Panc1 (cell line): ENCODE results near the gene VTI1A. TPM values are rescaled to one million over a fixed set of nuclear protein-coding genes. Genes with fewer than 3 reads are reported as not detected.

Source experiments
- ATAC-seq: fragments of 200-7000 bp; cut with Tn5 transposase; 2 replicates; pipeline ENCODE4 v1.9.1; 2020; ENCODE audit warnings: mild to moderate bottlenecking, moderate library complexity
- BruUV-seq: library from RNA; stranded (reverse); fragments of 400-500 nt; replicated peaks from 2 replicates; lab custom pipeline; 2021; lab: Mats Ljungman, UMichigan
- CTCF ChIA-PET: fragments of 300-600 bp; sonication (Branson Sonifier 250); formaldehyde crosslinking; loops from one replicate; lab custom pipeline; 2022; ENCODE audit warnings: antibody characterized with exemption; lab: Charles Lee
- POLR2A ChIA-PET: fragments of 300-600 bp; sonication (Branson Sonifier 250); formaldehyde crosslinking; loops from one replicate; lab custom pipeline; 2022; ENCODE audit warnings: antibody characterized with exemption; lab: Charles Lee
- DNase-seq: peaks from one replicate; pipeline ENCODE4 v3.0.0-alpha.2; 2010; ENCODE audit warnings: low read depth, low spot score
- H3K27ac ChIP-seq: 2 replicates; pipeline ENCODE4 v1.5.1; 2011; ENCODE audit warnings: mild to moderate bottlenecking, low read length, inconsistent platforms
- H3K27me3 ChIP-seq: fragments of 200-500 bp; sonication (Bioruptor generic); 2 replicates; pipeline ENCODE4 v1.6.0; 2014; ENCODE audit warnings: low read length, inconsistent platforms; ENCODE audit not compliant: control insufficient read depth, insufficient read depth
- H3K36me3 ChIP-seq: fragments of 200-500 bp; sonication (Bioruptor generic); 2 replicates; pipeline ENCODE4 v1.5.1; 2014; ENCODE audit warnings: inconsistent platforms, mild to moderate bottlenecking, low read length, moderate library complexity; ENCODE audit not compliant: control insufficient read depth, insufficient read depth
- H3K4me1 ChIP-seq: 2 replicates; pipeline ENCODE4 v1.5.1; 2011; ENCODE audit warnings: inconsistent platforms, mild to moderate bottlenecking, low read length, moderate library complexity; ENCODE audit not compliant: control insufficient read depth, insufficient read depth
- H3K4me3 ChIP-seq, 2 experiments: 2 replicates each; pipeline ENCODE4 v1.5.1; 2011 to 2012; ENCODE audit warnings: low read depth in 2 of 2, low read length in 2 of 2, mild to moderate bottlenecking in 2 of 2, inconsistent platforms in 1 of 2, moderate library complexity in 1 of 2
- H3K9me3 ChIP-seq: fragments of 200-500 bp; sonication (Bioruptor generic); 2 replicates; pipeline ENCODE4 v1.5.1; 2014; ENCODE audit warnings: low read depth, mild to moderate bottlenecking, inconsistent platforms, low read length, moderate library complexity; ENCODE audit not compliant: control insufficient read depth, insufficient read depth
- CTCF ChIP-seq: fragments of 450-650 bp; IDR thresholded peaks from 2 replicates; pipeline ENCODE4 v1.5.1; 2017; ENCODE audit warnings: mild to moderate bottlenecking
- POLR2AphosphoS5 ChIP-seq: IDR thresholded peaks from 2 replicates; pipeline ENCODE4 v1.6.1; 2012; ENCODE audit warnings: mild to moderate bottlenecking, low read depth, low read length, moderate library complexity
- REST ChIP-seq, 2 experiments: IDR thresholded peaks; 2 replicates each; pipeline ENCODE4 v1.6.1; 2011 to 2012; ENCODE audit warnings: low read depth in 2 of 2, control low read depth in 1 of 2, low read length in 1 of 2, mild to moderate bottlenecking in 1 of 2, moderate library complexity in 1 of 2; ENCODE audit not compliant: insufficient read depth in 1 of 2
- SIN3A ChIP-seq: IDR thresholded peaks from 2 replicates; pipeline ENCODE4 v1.6.1; 2012; ENCODE audit warnings: low read depth, mild to moderate bottlenecking, low read length, moderate library complexity, borderline replicate concordance; ENCODE audit not compliant: insufficient read depth
- TCF7L2 ChIP-seq: IDR thresholded peaks from 2 replicates; pipeline ENCODE4 v1.6.1; 2011; ENCODE audit warnings: mild to moderate bottlenecking, low read depth, low read length, inconsistent platforms
- in situ Hi-C: cut with HindIII; loops from 2 replicates; pipeline ENCODE4 v1.10.0; 2016; ENCODE audit warnings: low sequenced_read_pairs, low pct_unique_long_range_greater_than_20kb
- intact Hi-C: fragments of 100-400 bp; cut with micrococcal nuclease; formaldehyde crosslinking; loops from one replicate; pipeline ENCODE4 v1.10.0; 2022; ENCODE audit not compliant: unreplicated experiment
- total RNA-seq: library from RNA; stranded (reverse); gene quantifications from one replicate; pipeline ENCODE4 v1.2.1, GENCODE V29; 2021; ENCODE audit not compliant: unreplicated experiment

The VTI1A gene
- total RNA-seq, 1 experiment from 2014 or later, result 36.3 TPM

- ATAC-seq (no peak), DNase-seq (no peak)
- intact Hi-C loops (no loop called here), in situ Hi-C loops (no loop called here)
- Histone ChIP-seq H3K36me3 (no peaks in the 10 kb centered on the region), H3K27me3 (no peaks in the 10 kb centered on the region), H3K4me1 (no peaks in the 10 kb centered on the region; the same call in 1 of the 2 replicates), H3K4me3 (no peak overlapping the region), H3K27ac (no peak overlapping the region), H3K9me3 (no peaks in the 10 kb centered on the region)
- no TSS peak for BruUV-seq
- TF ChIP-seq CTCF (no peak), TCF7L2 (no peak), POLR2AphosphoS5 (no peak), SIN3A (no peak), REST (IDR thresholded peaks at IDR 0.05; ENCODE audit: insufficient read depth in 1 of 2, low read depth in 2 of 2, low read length in 1 of 2) (no peak)
- CTCF ChIA-PET, result no interaction called here
- POLR2A ChIA-PET, result no interaction called here
Measured at GRCh38 chr10:112570585-112570984, 123.6 kb downstream of the VTI1A start.

GRCh38 chr10:112579578-112579977 lies 132.6 kb downstream of the VTI1A start:
- CTCF ChIA-PET, result no interaction called here

More at GRCh38 chr10:112579578-112579977, 132.6 kb downstream of the VTI1A start:
- no peak for DNase-seq
- no peak for ATAC-seq
- intact Hi-C loops (no loop called here), in situ Hi-C loops (no loop called here)
- H3K27ac ChIP-seq, result no peak overlapping the region
- no peak overlapping the region for H3K4me3 ChIP-seq
- TF ChIP-seq SIN3A, result no peak
- no peak for TF ChIP-seq TCF7L2
- no peak for TF ChIP-seq POLR2AphosphoS5
- no peak for TF ChIP-seq REST (IDR thresholded peaks at IDR 0.05; ENCODE audit: insufficient read depth in 1 of 2, low read depth in 2 of 2, low read length in 1 of 2)
- no peak for TF ChIP-seq CTCF
- no TSS peak for BruUV-seq
- no peaks in the 10 kb centered on the region for H3K27me3 ChIP-seq
- H3K36me3 ChIP-seq, result no peaks in the 10 kb centered on the region
- POLR2A ChIA-PET, result no interaction called here
- H3K4me1 ChIP-seq, result no peaks in the 10 kb centered on the region
- H3K9me3 ChIP-seq, result no peaks in the 10 kb centered on the region
